CD14-positive monocyte (primary cell): ENCODE measurements around the gene BPTF. TPM values are rescaled to one million over a fixed set of nuclear protein-coding genes. Genes with fewer than 3 reads are reported as not detected.
A peak's percentile ranks its signal among the peaks of the same experiment; 100 is the strongest.

Experiments
- DNase-seq, 3 donors: peaks; one replicate each; pipeline ENCODE4 v3.0.0-alpha.2; 2011 to 2022
- H2AFZ ChIP-seq: 2 replicates; pipeline ENCODE4 v1.6.0; 2012; ENCODE audit warnings: mild to moderate bottlenecking, low read depth, low read length, inconsistent platforms; ENCODE audit not compliant: insufficient read depth, poor library complexity, severe bottlenecking
- H3K27ac ChIP-seq, 2 donors: 1 replicate in 1 of 2; 2 replicates in 1 of 2; pipeline ENCODE4 v1.5.1; 2012 to 2013; ENCODE audit warnings: low read length in 2 of 2, control low read depth in 1 of 2, inconsistent platforms in 1 of 2, low read depth in 1 of 2, mild to moderate bottlenecking in 1 of 2
- H3K27me3 ChIP-seq, 2 donors: one replicate each; pipeline versions ENCODE4 v1.6.0 to v1.6.1; 2011 to 2013; ENCODE audit warnings: low read length in 2 of 2; ENCODE audit not compliant: control insufficient read depth in 2 of 2, insufficient read depth in 2 of 2
- H3K36me3 ChIP-seq, 2 donors: replicated peaks in 1 of 2; 1 replicate in 1 of 2; 2 replicates in 1 of 2; pipeline versions ENCODE4 v1.5.1 to v1.6.1; 2012 to 2013; ENCODE audit warnings: low read length in 2 of 2, control low read depth in 1 of 2, inconsistent platforms in 1 of 2, mild to moderate bottlenecking in 1 of 2; ENCODE audit not compliant: insufficient read depth in 2 of 2, control insufficient read depth in 1 of 2
- H3K4me1 ChIP-seq, 2 donors: 1 replicate in 1 of 2; 2 replicates in 1 of 2; pipeline versions ENCODE4 v1.5.1 to v1.6.1; 2012 to 2013; ENCODE audit warnings: low read length in 2 of 2, control low read depth in 1 of 2, inconsistent platforms in 1 of 2, mild to moderate bottlenecking in 1 of 2, moderate library complexity in 1 of 2; ENCODE audit not compliant: insufficient read depth in 2 of 2, control insufficient read depth in 1 of 2
- H3K4me2 ChIP-seq: replicated peaks from 2 replicates; pipeline ENCODE3; 2012; ENCODE audit warnings: low read length, moderate library complexity, mild to moderate bottlenecking; ENCODE audit not compliant: poor library complexity, severe bottlenecking; ENCODE audit errors: extremely low read depth
- H3K4me3 ChIP-seq, 3 experiments: fragments of 200-600 bp in 1 of 3; sonication (generic) in 1 of 3; replicated peaks in 1 of 3; 1 replicate in 2 of 3; 2 replicates in 1 of 3; pipeline ENCODE4 v1.5.1; 2011 to 2013; ENCODE audit warnings: low read length in 3 of 3, mild to moderate bottlenecking in 3 of 3, control low read depth in 2 of 3, low read depth in 2 of 3, inconsistent platforms in 1 of 3, moderate library complexity in 1 of 3
- H3K79me2 ChIP-seq: 2 replicates; pipeline ENCODE4 v1.6.0; 2012; ENCODE audit warnings: mild to moderate bottlenecking, control low read depth, inconsistent platforms, low read length, moderate library complexity; ENCODE audit not compliant: insufficient read depth
- H3K9ac ChIP-seq: 2 replicates; pipeline ENCODE4 v1.6.0; 2017; ENCODE audit warnings: low read length, mild to moderate bottlenecking; ENCODE audit not compliant: insufficient read depth, poor library complexity, severe bottlenecking
- H3K9me3 ChIP-seq, 2 donors: replicated peaks in 1 of 2; 1 replicate in 1 of 2; 2 replicates in 1 of 2; pipeline versions ENCODE4 v1.5.1 to v1.6.1; 2012 to 2013; ENCODE audit warnings: low read length in 2 of 2, control low read depth in 1 of 2; ENCODE audit not compliant: control insufficient read depth in 1 of 2, insufficient read depth in 1 of 2
- H4K20me1 ChIP-seq: 2 replicates; pipeline ENCODE4 v1.6.0; 2012; ENCODE audit warnings: mild to moderate bottlenecking, low read length, control low read depth, moderate library complexity; ENCODE audit not compliant: insufficient read depth
- H3K27ac Mint-ChIP-seq, 7 donors: one replicate each; pipeline ENCODE4 v1.8.0; 2020; ENCODE audit warnings: mild to moderate bottlenecking in 7 of 7, mixed read lengths in 7 of 7, moderate library complexity in 6 of 7, inconsistent platforms in 2 of 7
- H3K27me3 Mint-ChIP-seq, 3 donors: one replicate each; pipeline ENCODE4 v1.8.0; 2021 to 2022; ENCODE audit warnings: low read depth in 3 of 3, mild to moderate bottlenecking in 3 of 3, mixed read lengths in 3 of 3, moderate library complexity in 3 of 3, inconsistent platforms in 1 of 3
- H3K36me3 Mint-ChIP-seq, 2 donors: one replicate each; pipeline ENCODE4 v1.8.0; 2020; ENCODE audit warnings: mixed read lengths in 2 of 2, inconsistent platforms in 1 of 2, mild to moderate bottlenecking in 1 of 2
- H3K4me1 Mint-ChIP-seq: one replicate; pipeline ENCODE4 v1.8.0; 2020; ENCODE audit warnings: mild to moderate bottlenecking, mixed read lengths
- H3K4me3 Mint-ChIP-seq, 2 donors: one replicate each; pipeline ENCODE4 v1.8.0; 2020; ENCODE audit warnings: mild to moderate bottlenecking in 2 of 2, mixed read lengths in 2 of 2, moderate library complexity in 1 of 2
- H3K9me3 Mint-ChIP-seq, 7 donors: one replicate each; pipeline ENCODE4 v1.8.0; 2020 to 2022; ENCODE audit warnings: mixed read lengths in 7 of 7, mild to moderate bottlenecking in 6 of 7, moderate library complexity in 6 of 7, inconsistent platforms in 2 of 7
- WGBS: methylation state at CpG from one replicate; pipeline ENCODE4 v1.1.5; 2013; ENCODE audit warnings: missing lambda C conversion rate; ENCODE audit not compliant: insufficient coverage; 5-methylcytosine and 5-hydroxymethylcytosine counted together
- intact Hi-C, 2 donors: fragments of 100-400 bp; cut with micrococcal nuclease; formaldehyde crosslinking; loops; one replicate each; pipeline versions ENCODE4 v1.15.0 to v1.15.1; 2023
- polyA plus RNA-seq, 3 donors: library from polyadenylated mRNA; depleted of rRNA in 1 of 3; unstranded in 2 of 3; stranded (reverse) in 1 of 3; fragments of 300-500 nt in 2 of 3; fragments of >200 nt in 1 of 3; fragmentation: Illumina TruSeq in 2 of 3; gene quantifications; 1 replicate in 2 of 3; 2 replicates in 1 of 3; pipeline ENCODE4 v1.2.3, GENCODE V29; 2012 to 2021
- TF ChIP-seq, protein P1 (sequence below): fragments of 200-600 bp; IDR thresholded peaks from one replicate; pipeline ENCODE4 v1.8.0; 2022; ENCODE audit warnings: antibody characterized with exemption, mild to moderate bottlenecking

Gene BPTF
- polyA plus RNA-seq, 3 donors, result 1.9 to 51.1 (median 4.5) TPM

DNA sequence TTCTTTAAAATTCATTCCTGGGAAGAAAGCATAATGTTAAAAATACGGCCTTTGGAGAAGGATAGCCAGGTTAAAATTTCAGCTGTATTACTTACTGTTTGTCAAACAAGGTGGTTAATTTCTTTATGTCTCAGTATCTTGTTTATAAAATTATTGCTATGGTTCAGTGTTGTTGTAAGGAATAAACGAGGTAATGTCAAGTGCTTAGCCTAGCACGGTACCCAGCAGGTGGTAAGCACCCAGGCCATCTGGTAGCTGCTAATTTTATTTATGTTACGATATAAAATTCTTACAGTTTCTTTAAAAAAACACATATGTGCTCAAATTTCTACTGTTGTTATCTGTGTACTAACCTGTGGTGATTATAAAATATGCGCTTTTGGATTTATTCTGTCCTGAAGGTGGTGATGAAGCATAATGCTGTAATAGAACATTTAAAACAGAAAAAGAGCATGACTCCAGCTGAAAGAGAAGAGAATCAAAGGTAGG, 122.1 kb downstream of the BPTF start:
- DNase-seq, result no peak
- Histone ChIP-seq H3K4me2 (no peak overlapping the region), H3K4me3 (no peak overlapping the region), H3K79me2 (no peaks in the 10 kb centered on the region), H4K20me1 (no peaks in the 10 kb centered on the region), H3K9ac (no peak overlapping the region), H3K27ac (no peak overlapping the region), H3K36me3 (peaks cover 86 to 99% of the 10 kb centered on the region in 2 donors), H3K27me3 (no peaks in the 10 kb centered on the region), H2AFZ (no peak overlapping the region), H3K4me1 (no peaks in the 10 kb centered on the region), H3K9me3 (no peaks in the 10 kb centered on the region)
- Mint-ChIP-seq H3K4me3 (no peak overlapping the region), H3K4me1 (no peaks in the 10 kb centered on the region), H3K9me3 (no peaks in the 10 kb centered on the region), H3K27me3 (no peaks in the 10 kb centered on the region), H3K36me3 (peaks cover 76 to 94% of the 10 kb centered on the region in 2 donors), H3K27ac (no peak overlapping the region)
- TF ChIP-seq, protein P1, sequence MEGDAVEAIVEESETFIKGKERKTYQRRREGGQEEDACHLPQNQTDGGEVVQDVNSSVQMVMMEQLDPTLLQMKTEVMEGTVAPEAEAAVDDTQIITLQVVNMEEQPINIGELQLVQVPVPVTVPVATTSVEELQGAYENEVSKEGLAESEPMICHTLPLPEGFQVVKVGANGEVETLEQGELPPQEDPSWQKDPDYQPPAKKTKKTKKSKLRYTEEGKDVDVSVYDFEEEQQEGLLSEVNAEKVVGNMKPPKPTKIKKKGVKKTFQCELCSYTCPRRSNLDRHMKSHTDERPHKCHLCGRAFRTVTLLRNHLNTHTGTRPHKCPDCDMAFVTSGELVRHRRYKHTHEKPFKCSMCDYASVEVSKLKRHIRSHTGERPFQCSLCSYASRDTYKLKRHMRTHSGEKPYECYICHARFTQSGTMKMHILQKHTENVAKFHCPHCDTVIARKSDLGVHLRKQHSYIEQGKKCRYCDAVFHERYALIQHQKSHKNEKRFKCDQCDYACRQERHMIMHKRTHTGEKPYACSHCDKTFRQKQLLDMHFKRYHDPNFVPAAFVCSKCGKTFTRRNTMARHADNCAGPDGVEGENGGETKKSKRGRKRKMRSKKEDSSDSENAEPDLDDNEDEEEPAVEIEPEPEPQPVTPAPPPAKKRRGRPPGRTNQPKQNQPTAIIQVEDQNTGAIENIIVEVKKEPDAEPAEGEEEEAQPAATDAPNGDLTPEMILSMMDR, result no peak
- intact Hi-C loops, result no loop called here
- WGBS, result 100% methylated on average over 1 of the region's 5 CpGs

DNA sequence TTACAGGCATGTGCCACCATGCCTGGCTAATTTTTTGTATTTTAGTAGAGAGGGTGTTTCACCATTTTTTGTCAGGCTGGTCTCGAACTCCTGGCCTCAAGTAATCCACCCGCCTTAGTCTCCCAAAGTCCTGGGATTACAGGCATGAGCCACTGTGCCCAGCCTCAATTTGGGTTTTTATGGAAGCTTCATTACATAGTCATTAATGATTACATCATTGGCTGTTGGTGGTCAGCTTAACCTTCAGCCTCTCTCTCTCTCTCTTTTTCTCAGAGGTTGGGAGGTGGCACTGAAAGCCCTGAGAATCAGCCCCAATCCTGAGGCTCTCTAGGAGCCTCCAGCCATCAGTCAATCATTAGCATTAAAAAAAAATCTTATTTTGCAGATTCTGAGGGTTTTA, 125.6 kb downstream of the BPTF start:
- no peak overlapping the region for H3K4me2 ChIP-seq
- H3K9ac ChIP-seq, result no peak overlapping the region
- no peaks in the 10 kb centered on the region for H4K20me1 ChIP-seq
- H3K4me1 Mint-ChIP-seq, result no peaks in the 10 kb centered on the region
- H3K27ac Mint-ChIP-seq, result peak overlapping the region in 1 of 7 donors; percentile 25
- no peaks in the 10 kb centered on the region for H3K27me3 ChIP-seq
- H2AFZ ChIP-seq, result no peak overlapping the region
- TF ChIP-seq, protein P1, result no peak
- H3K27ac ChIP-seq, result no peak overlapping the region
- no peaks in the 10 kb centered on the region for H3K9me3 ChIP-seq
- H3K27me3 Mint-ChIP-seq, result no peaks in the 10 kb centered on the region
- H3K4me1 ChIP-seq, result no peaks in the 10 kb centered on the region
- no peak for DNase-seq
- WGBS, result 100% methylated on average over 1 of the region's 2 CpGs
- H3K9me3 Mint-ChIP-seq, result no peaks in the 10 kb centered on the region
- H3K4me3 Mint-ChIP-seq, result no peak overlapping the region
- peaks cover 72 to 99% of the 10 kb centered on the region in 2 donors for H3K36me3 ChIP-seq
- no peaks in the 10 kb centered on the region for H3K79me2 ChIP-seq
- no peak overlapping the region for H3K4me3 ChIP-seq
- H3K36me3 Mint-ChIP-seq, result peaks cover 70 to 92% of the 10 kb centered on the region in 2 donors
- intact Hi-C loops, result no loop called here
